ENCODE measurements around the gene PTPRN2. TPM values are rescaled to one million over a fixed set of nuclear protein-coding genes. Genes with fewer than 3 reads are reported as not detected.

Gene PTPRN2
- total and polyA plus RNA-seq, 9 of the 15 experiments (the other 6 are each of a cell fraction or from before 2014, with no cell fraction given), result not detected

GRCh38 chr7:157684157-157684908 is 903.3 kb downstream of the PTPRN2 start:
- H2AFZ ChIP-seq (ENCODE audit: low read depth, low read length), result no peak overlapping the region

More at GRCh38 chr7:157684157-157684908, 903.3 kb downstream of the PTPRN2 start:
- ATAC-seq (no peak), DNase-seq (ENCODE audit: extremely low read depth in 1 of 4, low spot score in 3 of 4) (no peak), FAIRE-seq (no peak)
- Histone ChIP-seq H3K79me2 (ENCODE audit: control insufficient read depth, insufficient read depth, low read length) (no peaks in the 10 kb centered on the region), H4K20me1 (replicated peaks; ENCODE audit: control insufficient read depth, insufficient read depth, low read length) (peaks cover 9% of the 10 kb centered on the region; the same call in 1 of the 2 replicates), H3K36me3 (ENCODE audit: control insufficient read depth, insufficient read depth, low read length) (no peaks in the 10 kb centered on the region), H3K27ac (ENCODE audit: extremely low read depth, low read depth, low read length) (no peak overlapping the region), H3K9me3 (replicated peaks; ENCODE audit: control insufficient read depth, insufficient read depth, low read depth, low read length) (no peaks in the 10 kb centered on the region), H3K9me1 (ENCODE audit: control insufficient read depth, insufficient read depth, low read length) (no peaks in the 10 kb centered on the region), H3K27me3 (ENCODE audit: control insufficient read depth in 2 of 2, insufficient read depth in 2 of 2, low read length in 2 of 2) (peaks cover 49 to 69% of the 10 kb centered on the region in 2 experiments), H3K4me1 (replicated peaks in 1 of 2; ENCODE audit: control insufficient read depth in 2 of 2, insufficient read depth in 2 of 2, low read length in 2 of 2) (peaks cover 0 to 4% of the 10 kb centered on the region in 2 experiments; a peak in 1 of 5 replicates), H3K4me2 (ENCODE audit: insufficient read depth, low read length) (no peak overlapping the region), H3K4me3 (no peak overlapping the region), H3K9ac (ENCODE audit: insufficient read depth in 1 of 2, low read depth in 2 of 2, low read length in 2 of 2) (no peak overlapping the region)
- in situ Hi-C loops (cut with MboI) (no loop called here), intact Hi-C loops (cut with micrococcal nuclease) (no loop called here)
- WGBS (ENCODE audit: insufficient coverage, low coverage, missing lambda C conversion rate), result 15% methylated on average over 36 of the region's 74 CpGs
- no TSS peak for BruUV-seq (replicated peaks)
- POLR2A ChIA-PET, result no interaction called here
- CTCF ChIA-PET (ENCODE audit: low intra/inter-chr PET ratio), result no interaction called here
- TF ChIP-seq PCBP1 (IDR thresholded peaks at IDR 0.05; ENCODE audit: low read depth, low read length, poor library complexity, severe bottlenecking) (peak; percentile 77), THAP12 (CRISPR knock-in tag; IDR thresholded peaks at IDR 0.05) (no peak)
